Stimulated activated CD4-positive, alpha-beta T cell treated with anti-CD3 and anti-CD28 coated beads, TNF-alpha, amount 100 ng/mL, for 48 hours (primary cell): ENCODE measurements around the gene TAMALIN.

Experiments
- DNase-seq, 3 donors: peaks; one replicate each; pipeline ENCODE4 v3.0.0-alpha.2; 2020; ENCODE audit warnings: low read depth in 3 of 3

TAMALIN gene

DNA sequence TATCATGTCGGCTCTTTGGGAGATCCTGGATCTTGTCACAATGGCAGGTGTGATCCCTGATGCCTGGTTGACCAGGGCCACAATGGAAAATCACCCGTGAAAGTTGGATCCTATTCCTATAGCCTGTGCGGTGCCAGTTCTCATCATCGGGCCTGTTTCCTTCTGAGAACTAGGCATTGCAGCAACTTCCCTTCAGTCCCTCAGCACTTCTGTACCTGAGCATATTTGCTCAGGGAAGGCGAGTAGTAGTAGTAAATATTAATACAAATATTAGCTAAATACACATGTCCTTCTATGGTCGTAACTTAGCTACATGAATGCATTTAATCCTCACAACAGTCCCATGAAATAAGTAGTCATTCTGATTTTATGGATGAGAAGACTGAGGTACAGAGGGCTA, 22.1 kb upstream of the TAMALIN start:
- no peak for DNase-seq

DNA sequence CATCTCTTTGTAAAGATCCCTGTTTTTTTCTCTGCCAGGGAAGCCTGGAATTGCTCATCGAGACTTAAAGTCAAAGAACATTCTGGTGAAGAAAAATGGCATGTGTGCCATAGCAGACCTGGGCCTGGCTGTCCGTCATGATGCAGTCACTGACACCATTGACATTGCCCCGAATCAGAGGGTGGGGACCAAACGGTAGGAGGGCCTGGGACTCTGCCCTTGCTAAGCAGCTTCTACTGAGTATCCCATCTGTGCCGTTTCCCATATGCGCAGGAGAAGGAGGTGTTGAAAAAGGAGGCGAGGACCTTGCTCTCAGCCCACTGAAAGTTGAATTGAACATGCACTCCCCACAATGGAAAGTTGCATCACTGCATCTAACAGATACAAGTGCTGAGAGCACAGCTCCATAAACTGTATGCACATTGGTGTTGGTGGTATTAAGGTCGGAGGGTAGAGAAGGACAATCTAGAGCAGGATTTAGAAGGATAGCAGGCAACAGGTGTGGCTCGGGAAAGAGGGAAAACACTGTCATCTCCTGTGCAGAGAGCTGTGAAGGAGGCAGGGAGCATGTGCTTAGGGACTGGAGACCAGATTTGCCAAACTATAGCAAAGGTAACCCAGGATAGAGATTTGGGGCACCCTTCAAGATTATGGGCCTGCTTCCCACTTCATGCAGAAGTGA, 21.5 kb upstream of the TAMALIN start:
- no peak for DNase-seq

- DNase-seq = no peak
Observed at GRCh38 chr12:51986834-51987233, 19.9 kb upstream of the TAMALIN start.

- no peak for DNase-seq
Observed at GRCh38 chr12:51992246-51992645, 14.5 kb upstream of the TAMALIN start.

DNA sequence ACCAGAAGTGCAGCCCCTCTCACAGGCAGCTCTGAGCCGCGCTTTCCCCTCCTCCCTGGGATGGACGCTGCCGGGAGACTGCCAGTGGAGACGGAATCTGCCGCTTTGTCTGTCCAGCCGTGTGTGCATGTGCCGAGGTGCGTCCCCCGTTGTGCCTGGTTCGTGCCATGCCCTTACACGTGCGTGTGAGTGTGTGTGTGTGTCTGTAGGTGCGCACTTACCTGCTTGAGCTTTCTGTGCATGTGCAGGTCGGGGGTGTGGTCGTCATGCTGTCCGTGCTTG, 12.3 kb upstream of the TAMALIN start:
- DNase-seq = no peak

DNA sequence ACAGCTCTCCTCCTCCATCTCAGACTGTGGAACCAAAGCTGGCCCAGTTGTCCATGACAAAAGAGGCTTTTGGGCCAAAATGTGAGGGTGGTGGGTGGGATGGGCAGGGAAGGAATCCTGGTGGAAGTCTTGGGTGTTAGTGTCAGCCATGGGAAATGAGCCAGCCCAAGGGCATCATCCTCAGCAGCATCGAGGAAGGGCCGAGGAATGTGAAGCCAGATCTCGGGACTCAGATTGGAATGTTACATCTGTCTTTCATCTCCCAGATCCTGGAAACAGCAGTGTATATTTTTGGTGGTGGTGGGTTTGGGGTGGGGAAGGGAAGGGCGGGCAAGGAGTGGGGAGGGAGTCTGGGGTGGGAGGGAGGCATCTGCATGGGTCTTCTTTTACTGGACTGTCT, 11.8 kb upstream of the TAMALIN start:
- DNase-seq = no peak

GRCh38 chr12:51997136-51997535, 9.6 kb upstream of the TAMALIN start:
- DNase-seq = no peak

GRCh38 chr12:52003016-52003550, 3.7 kb upstream of the TAMALIN start:
- DNase-seq = no peak

GRCh38 chr12:52003591-52003990, 3.2 kb upstream of the TAMALIN start:
- no peak for DNase-seq

DNA sequence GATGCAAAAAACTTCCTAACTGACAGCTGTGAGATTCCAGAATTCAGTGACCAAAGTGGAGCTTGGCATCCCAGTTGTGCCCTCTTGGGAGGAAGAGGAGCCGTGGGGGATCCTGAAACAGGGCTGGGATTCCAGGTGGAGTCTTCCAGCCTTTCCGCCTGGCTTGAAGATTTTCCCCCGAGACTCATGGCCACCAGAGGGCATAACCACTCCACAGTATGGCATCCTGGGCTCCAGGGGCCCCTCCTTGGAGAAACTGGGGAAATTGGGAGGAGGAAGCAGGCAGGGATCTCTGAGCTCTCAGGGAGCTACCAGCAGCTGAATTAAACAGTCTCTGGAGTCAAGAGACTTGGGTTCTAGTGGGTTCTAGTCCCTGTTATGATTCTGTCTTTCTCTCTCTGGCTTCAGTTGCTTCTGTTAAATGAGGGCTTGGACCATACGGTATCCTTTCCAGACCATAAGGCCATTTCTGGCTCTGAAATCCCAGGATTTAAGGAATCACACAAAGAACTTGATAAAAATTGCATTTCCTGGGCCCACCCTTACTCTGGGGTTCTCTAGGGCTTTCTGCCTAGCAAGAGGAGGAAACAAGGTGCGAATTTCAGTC, 2.6 kb upstream of the TAMALIN start:
- DNase-seq = no peak

- DNase-seq = no peak
Observed at GRCh38 chr12:52005218-52005902, 1.4 kb upstream of the TAMALIN start.

GRCh38 chr12:52005903-52006703, 643 bp upstream of the TAMALIN start:
- no peak for DNase-seq

GRCh38 chr12:52007158-52007921, 594 bp downstream of the TAMALIN start:
- peak in 1 of 3 donors; percentile 41 for DNase-seq

- no peak for DNase-seq
Observed at GRCh38 chr12:52007982-52008510, 1.3 kb downstream of the TAMALIN start.

GRCh38 chr12:52009081-52009751, 2.5 kb downstream of the TAMALIN start:
- no peak for DNase-seq

DNA sequence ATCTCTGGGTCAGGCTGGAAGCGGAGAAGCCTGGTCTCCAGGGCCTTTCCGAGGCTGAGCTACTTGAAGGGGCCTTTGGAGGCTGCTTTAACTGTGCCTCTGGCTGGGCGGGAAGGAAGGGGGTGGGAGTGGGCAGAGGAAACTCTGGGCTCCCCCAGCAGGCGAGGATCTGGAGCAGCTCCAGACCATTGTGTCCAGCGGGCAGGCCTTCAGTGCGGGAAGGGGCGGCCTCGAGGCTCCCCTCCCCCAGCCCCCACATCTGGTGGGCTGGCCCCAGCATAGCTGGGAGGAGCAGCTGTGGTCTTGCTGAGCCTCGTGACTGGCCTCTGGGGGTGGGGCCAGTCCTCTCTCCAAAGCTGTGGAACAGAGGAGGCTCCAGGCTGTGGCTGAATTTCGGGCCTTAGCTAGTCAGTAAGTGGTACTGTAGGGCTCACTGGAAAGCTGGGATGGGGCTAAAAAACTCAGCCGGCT, 3.4 kb downstream of the TAMALIN start:
- no peak for DNase-seq

DNA sequence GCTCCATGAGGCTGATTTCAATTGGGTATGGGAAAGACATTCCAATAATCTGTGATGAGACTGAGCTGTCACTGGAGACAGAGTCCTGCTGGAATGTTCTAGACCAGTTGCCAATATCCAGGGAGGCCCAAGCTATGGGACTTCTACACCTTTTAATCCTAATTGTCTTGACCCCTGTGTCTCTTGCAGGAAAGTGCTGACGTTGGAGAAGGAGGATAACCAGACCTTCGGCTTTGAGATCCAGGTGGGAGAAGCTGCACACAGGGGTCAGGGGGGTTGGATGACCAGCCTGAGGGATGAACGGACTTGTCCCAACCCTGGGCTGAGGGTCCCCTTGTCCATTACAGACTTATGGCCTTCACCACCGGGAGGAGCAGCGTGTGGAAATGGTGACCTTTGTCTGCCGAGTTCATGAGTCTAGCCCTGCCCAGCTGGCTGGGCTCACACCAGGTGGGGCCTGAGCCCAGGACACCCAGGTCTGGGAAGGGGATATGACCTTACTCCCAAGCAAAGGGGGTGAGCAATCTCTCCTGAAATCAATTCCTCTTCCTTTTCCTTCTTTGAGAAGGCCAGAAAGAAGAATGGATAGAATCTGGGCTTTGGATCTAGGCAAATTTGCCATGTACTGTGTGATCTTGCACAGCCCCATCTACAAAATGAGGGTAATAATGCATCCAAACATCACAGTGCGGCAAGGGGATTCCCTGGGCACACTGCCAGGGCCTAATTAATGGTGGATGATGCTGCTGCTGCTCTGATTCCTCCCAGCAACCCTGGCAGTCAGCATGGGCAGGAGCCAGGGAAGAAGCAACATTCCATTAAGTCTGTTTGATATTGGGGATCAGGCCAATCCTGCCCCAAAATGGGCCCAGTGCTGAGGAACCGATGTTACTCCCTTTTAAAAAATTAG, 4.2 kb downstream of the TAMALIN start:
- DNase-seq = no peak

GRCh38 chr12:52011602-52012214, 5.0 kb downstream of the TAMALIN start:
- DNase-seq = no peak
